Activated CD4-positive, CD25-positive, alpha-beta regulatory T cell treated with anti-CD3 and anti-CD28 coated beads, Interleukin-2, amount 50 U/mL, for 24 hours (primary cell): ENCODE results near the gene NFAM1.

Experiments used
- ATAC-seq, 2 donors: fragments of 150-1000 bp; cut with Tn5 transposase; one replicate each; pipeline ENCODE4 v1.10.0; 2021; ENCODE audit warnings: mild to moderate bottlenecking in 1 of 2, moderate library complexity in 1 of 2

NFAM1 gene

GRCh38 chr22:42334875-42335512 lies 97.2 kb downstream of the NFAM1 start:
- ATAC-seq = no peak

- ATAC-seq = no peak
These were observed 98.7 kb downstream of the NFAM1 start for GRCh38 chr22:42333544-42333943.

GRCh38 chr22:42332089-42332488 lies 100.1 kb downstream of the NFAM1 start:
- no peak for ATAC-seq

GRCh38 chr22:42331014-42331413 lies 101.2 kb downstream of the NFAM1 start:
- no peak for ATAC-seq
